Gastrocnemius medialis (tissue), 4 donors: Measurements from ENCODE around the gene PSME3IP1. TPM values are rescaled to one million over a fixed set of nuclear protein-coding genes. Genes with fewer than 3 reads are reported as not detected.

Experiments used
- ATAC-seq, 2 donors: fragments of 150-250 bp; one replicate each; pipeline ENCODE4 v1.9.1; 2016
- DNase-seq, 2 donors: peaks; one replicate each; pipeline ENCODE4 v3.0.0-alpha.2; 2019
- H3K27ac ChIP-seq, 4 donors: fragments of 200-600 bp; sonication (generic); 1 replicate in 1 of 4; 2 replicates in 3 of 4; pipeline ENCODE4 v1.5.1; 2016 to 2018; ENCODE audit warnings: mild to moderate bottlenecking in 2 of 4, moderate library complexity in 1 of 4
- H3K27me3 ChIP-seq, 3 donors: fragments of 200-600 bp; sonication (generic) in 2 of 3; 1 replicate in 1 of 3; 2 replicates in 2 of 3; pipeline versions ENCODE4 v1.5.1 to v1.6.0; 2016 to 2019; ENCODE audit warnings: mild to moderate bottlenecking in 1 of 3, moderate library complexity in 1 of 3
- H3K36me3 ChIP-seq, 2 donors: fragments of 200-600 bp; sonication (generic) in 1 of 2; one replicate each; pipeline ENCODE4 v1.5.1; 2017 to 2018
- H3K4me1 ChIP-seq, 2 donors: fragments of 200-600 bp; sonication (generic) in 1 of 2; one replicate each; pipeline ENCODE4 v1.5.1; 2016 to 2017; ENCODE audit warnings: mild to moderate bottlenecking in 2 of 2
- H3K4me3 ChIP-seq, 4 donors: fragments of 200-600 bp; sonication (generic) in 3 of 4; 1 replicate in 1 of 4; 2 replicates in 3 of 4; pipeline ENCODE4 v1.5.1; 2016 to 2019; ENCODE audit warnings: mild to moderate bottlenecking in 2 of 4
- H3K9me3 ChIP-seq, 3 donors: fragments of 200-600 bp; sonication (generic) in 2 of 3; 1 replicate in 1 of 3; 2 replicates in 2 of 3; pipeline ENCODE4 v1.5.1; 2016 to 2019
- CTCF ChIP-seq, 5 experiments: fragments of 450-650 bp in 3 of 5; fragments of 200-600 bp in 2 of 5; sonication (generic) in 2 of 5; IDR thresholded peaks in 4 of 5; conservative IDR thresholded peaks in 1 of 5; 1 replicate in 4 of 5; 2 replicates in 1 of 5; pipeline ENCODE4 v1.5.1; 2016 to 2019; ENCODE audit warnings: antibody characterized with exemption in 5 of 5, mild to moderate bottlenecking in 3 of 5, moderate library complexity in 3 of 5
- POLR2A ChIP-seq, 2 donors: fragments of 450-650 bp; IDR thresholded peaks; one replicate each; pipeline ENCODE4 v1.6.1; 2017; ENCODE audit warnings: antibody characterized with exemption in 2 of 2, mild to moderate bottlenecking in 2 of 2, moderate library complexity in 2 of 2
- in situ Hi-C, 4 donors: fragments of 200-750 bp; cut with MboI; loops; one replicate each; pipeline versions ENCODE4 v1.15.0 to v1.8.0; 2017; ENCODE audit warnings: low sequenced_read_pairs in 4 of 4
- intact Hi-C: fragments of 100-400 bp; cut with DNase I; formaldehyde crosslinking; loops from one replicate; pipeline ENCODE4 v1.15.1; 2023; ENCODE audit warnings: low total_unique reads
- total RNA-seq, 4 donors: library from RNA; depleted of rRNA; stranded (reverse); fragments of >200 nt; gene quantifications; one replicate each; pipeline versions ENCODE4 v1.1.0 to v1.2.3, GENCODE V29; 2016

Gene PSME3IP1
- total RNA-seq, 4 donors from 2014 or later, result 43.8 to 57.6 (median 53.4) TPM

- in situ Hi-C loops (loop anchor here in 2 of 4 donors (5.0 kb wide), 2 partner anchors 79 to 84 kb away; no protein-coding TSS in a partner anchor), intact Hi-C loops (loop anchor here (5.0 kb wide), 1 partner anchor 84 kb away; no protein-coding TSS in a partner anchor)
- DNase-seq, result no peak
- H3K9me3 ChIP-seq, result no peaks in the 10 kb centered on the region
- H3K4me1 ChIP-seq, result no peaks in the 10 kb centered on the region
- no peak for ATAC-seq
- H3K27ac ChIP-seq, result no peak overlapping the region
- H3K4me3 ChIP-seq, result no peak overlapping the region
- no peak for TF ChIP-seq CTCF (IDR thresholded peaks at IDR 0.05 in 4 of 5, conservative IDR thresholded peaks at IDR 0.05 in 1 of 5)
- TF ChIP-seq POLR2A (IDR thresholded peaks at IDR 0.05), result no peak
- peaks cover 0 to 67% of the 10 kb centered on the region in 2 donors for H3K36me3 ChIP-seq
- H3K27me3 ChIP-seq, result no peaks in the 10 kb centered on the region
Measured at GRCh38 chr16:57166451-57166850, 19.4 kb downstream of the PSME3IP1 start.

GRCh38 chr16:57165938-57166337, 19.9 kb downstream of the PSME3IP1 start:
- DNase-seq, result no peak
- H3K36me3 ChIP-seq, result peaks cover 0 to 62% of the 10 kb centered on the region in 2 donors

GRCh38 chr16:57165483-57165882, 20.4 kb downstream of the PSME3IP1 start:
- H3K4me3 ChIP-seq, result no peak overlapping the region
- no peak for ATAC-seq
- intact Hi-C loops (loop anchor here (5.0 kb wide), 1 partner anchor 83 kb away; no protein-coding TSS in a partner anchor), in situ Hi-C loops (loop anchor here in 2 of 4 donors (5.0 kb wide), 2 partner anchors 78 to 83 kb away; no protein-coding TSS in a partner anchor)
- TF ChIP-seq POLR2A (IDR thresholded peaks at IDR 0.05) (no peak), CTCF (IDR thresholded peaks at IDR 0.05 in 4 of 5, conservative IDR thresholded peaks at IDR 0.05 in 1 of 5) (no peak)
- no peaks in the 10 kb centered on the region for H3K9me3 ChIP-seq
- DNase-seq, result no peak
- H3K4me1 ChIP-seq, result no peaks in the 10 kb centered on the region
- H3K27me3 ChIP-seq, result no peaks in the 10 kb centered on the region
- no peak overlapping the region for H3K27ac ChIP-seq
- peaks cover 0 to 58% of the 10 kb centered on the region in 2 donors for H3K36me3 ChIP-seq

More at GRCh38 chr16:57165938-57166337, 19.9 kb downstream of the PSME3IP1 start:
- ATAC-seq, result no peak
- Histone ChIP-seq H3K4me1 (no peaks in the 10 kb centered on the region), H3K27ac (no peak overlapping the region), H3K9me3 (no peaks in the 10 kb centered on the region), H3K4me3 (no peak overlapping the region), H3K27me3 (no peaks in the 10 kb centered on the region)
- intact Hi-C loops (loop anchor here (5.0 kb wide), 1 partner anchor 84 kb away; no protein-coding TSS in a partner anchor), in situ Hi-C loops (loop anchor here in 2 of 4 donors (5.0 kb wide), 2 partner anchors 79 to 84 kb away; no protein-coding TSS in a partner anchor)
- TF ChIP-seq POLR2A (IDR thresholded peaks at IDR 0.05) (no peak), CTCF (IDR thresholded peaks at IDR 0.05 in 4 of 5, conservative IDR thresholded peaks at IDR 0.05 in 1 of 5) (no peak)

- no peak for ATAC-seq
- in situ Hi-C loops, result no loop called here
- H3K36me3 ChIP-seq, result peaks cover 0 to 61% of the 10 kb centered on the region in 2 donors
- intact Hi-C loops, result no loop called here
- no peak overlapping the region for H3K4me3 ChIP-seq
- no peak for DNase-seq
- no peaks in the 10 kb centered on the region for H3K27me3 ChIP-seq
- no peaks in the 10 kb centered on the region for H3K9me3 ChIP-seq
- TF ChIP-seq CTCF (IDR thresholded peaks at IDR 0.05 in 4 of 5, conservative IDR thresholded peaks at IDR 0.05 in 1 of 5) (no peak), POLR2A (IDR thresholded peaks at IDR 0.05) (no peak)
- no peak overlapping the region for H3K27ac ChIP-seq
- H3K4me1 ChIP-seq, result no peaks in the 10 kb centered on the region
Measured at GRCh38 chr16:57163842-57164241, 22.0 kb downstream of the PSME3IP1 start.
